H1 (cell line): ENCODE data around the gene FOXN1. TPM values are rescaled to one million over a fixed set of nuclear protein-coding genes. Genes with fewer than 3 reads are reported as not detected.
"Not testable (repeated sequence)": the region's sequence is repeated elsewhere in the genome, so short reads cannot be mapped to it uniquely, and the experiment has no call there.

ENCODE experiments used
- CTCF ChIA-PET: fragments of 300-600 bp; sonication (Branson Sonifier 250); formaldehyde crosslinking; loops from one replicate; lab custom pipeline; 2021; ENCODE audit not compliant: partially characterized antibody; lab: Charles Lee
- POLR2A ChIA-PET: fragments of 300-600 bp; sonication (Branson Sonifier 250); formaldehyde crosslinking; loops from one replicate; lab custom pipeline; 2021; ENCODE audit warnings: inconsistent platforms; ENCODE audit not compliant: partially characterized antibody; lab: Charles Lee
- DNase-seq, 2 experiments: peaks; one replicate each; pipeline versions ENCODE4 v3.0.0 to v3.0.0-alpha.2; 2010 to 2022; ENCODE audit warnings: low spot score in 2 of 2, low read depth in 1 of 2, mixed read lengths in 1 of 2
- FAIRE-seq: peaks from 2 replicates; lab custom pipeline; 2011; peaks lifted over from hg19 to GRCh38; lab: Jason Lieb, UNC
- H2AFZ ChIP-seq: 2 replicates; pipeline ENCODE4 v1.8.1; 2012; ENCODE audit warnings: low read length, inconsistent platforms
- H2AK5ac ChIP-seq: 2 replicates; pipeline ENCODE4 v1.6.1; 2013; ENCODE audit warnings: low read depth, low read length
- H2BK120ac ChIP-seq: replicated peaks from 2 replicates; pipeline ENCODE3; 2013; ENCODE audit warnings: low read depth, low read length, inconsistent platforms
- H2BK12ac ChIP-seq: 2 replicates; pipeline ENCODE4 v1.6.1; 2013; ENCODE audit warnings: low read depth, low read length
- H2BK15ac ChIP-seq: 2 replicates; pipeline ENCODE4 v1.6.1; 2013; ENCODE audit warnings: low read length
- H2BK20ac ChIP-seq: 2 replicates; pipeline ENCODE4 v1.6.1; 2013; ENCODE audit warnings: low read length
- H2BK5ac ChIP-seq: 2 replicates; pipeline ENCODE4 v1.6.1; 2013; ENCODE audit warnings: low read depth, low read length
- H3K14ac ChIP-seq: 2 replicates; pipeline ENCODE4 v1.6.1; 2013; ENCODE audit warnings: inconsistent platforms; ENCODE audit not compliant: insufficient read length
- H3K18ac ChIP-seq: 2 replicates; pipeline ENCODE4 v1.6.1; 2013; ENCODE audit warnings: low read length; ENCODE audit errors: extremely low read depth
- H3K23ac ChIP-seq: 2 replicates; pipeline ENCODE4 v1.6.1; 2013; ENCODE audit warnings: inconsistent platforms; ENCODE audit not compliant: insufficient read length
- H3K23me2 ChIP-seq: 2 replicates; pipeline ENCODE4 v1.6.1; 2013; ENCODE audit warnings: low read depth, low read length
- H3K27ac ChIP-seq: 2 replicates; pipeline ENCODE4 v1.6.1; 2011; ENCODE audit warnings: low read depth, low read length, inconsistent platforms
- H3K27me3 ChIP-seq, 4 experiments: replicated peaks in 1 of 4; 1 replicate in 1 of 4; 2 replicates in 3 of 4; pipeline versions ENCODE4 v1.6.1 to v1.8.1; 2011 to 2013; ENCODE audit warnings: low read length in 3 of 4, mild to moderate bottlenecking in 3 of 4, inconsistent platforms in 2 of 4, mixed read lengths in 2 of 4, moderate library complexity in 1 of 4; ENCODE audit not compliant: control insufficient read depth in 3 of 4, insufficient read depth in 3 of 4; ENCODE audit errors: extremely low read depth in 1 of 4
- H3K36me3 ChIP-seq, 4 experiments: 2 replicates each; pipeline versions ENCODE4 v1.6.1 to v1.8.1; 2011 to 2013; ENCODE audit warnings: mild to moderate bottlenecking in 4 of 4, low read length in 3 of 4, moderate library complexity in 2 of 4, control low read depth in 1 of 4, inconsistent platforms in 1 of 4; ENCODE audit not compliant: insufficient read depth in 4 of 4, control insufficient read depth in 2 of 4
- H3K4ac ChIP-seq: replicated peaks from 2 replicates; pipeline ENCODE3; 2013; ENCODE audit warnings: low read length, low read depth, mixed read lengths, inconsistent platforms; ENCODE audit not compliant: insufficient read length
- H3K4me1 ChIP-seq, 4 experiments: replicated peaks in 1 of 4; 1 replicate in 1 of 4; 2 replicates in 3 of 4; pipeline versions ENCODE4 v1.6.1 to v1.8.1; 2011 to 2013; ENCODE audit warnings: low read length in 3 of 4, inconsistent platforms in 2 of 4, mixed read lengths in 1 of 4; ENCODE audit not compliant: insufficient read depth in 4 of 4, control insufficient read depth in 3 of 4
- H3K4me2 ChIP-seq, 2 experiments: 2 replicates each; pipeline versions ENCODE4 v1.6.1 to v1.8.1; 2011 to 2013; ENCODE audit warnings: low read depth in 2 of 2, low read length in 2 of 2, control low read depth in 1 of 2, inconsistent platforms in 1 of 2, mild to moderate bottlenecking in 1 of 2; ENCODE audit not compliant: insufficient read depth in 1 of 2
- H3K4me3 ChIP-seq, 4 experiments: fragments of 200-600, 300-600 bp in 1 of 4; sonication (generic), shearing (Covaris generic), sonication (Bioruptor Twin) in 1 of 4; 2 replicates each; pipeline versions ENCODE4 v1.5.1 to v1.8.1; 2011 to 2016; ENCODE audit warnings: low read length in 4 of 4, low read depth in 3 of 4, control low read depth in 2 of 4, inconsistent platforms in 2 of 4, mild to moderate bottlenecking in 2 of 4, mixed read lengths in 1 of 4, moderate library complexity in 1 of 4; ENCODE audit not compliant: insufficient read depth in 2 of 4; ENCODE audit errors: extremely low read depth in 1 of 4
- H3K56ac ChIP-seq: replicated peaks from 2 replicates; pipeline ENCODE3; 2013; ENCODE audit warnings: low read depth, mild to moderate bottlenecking, mixed read lengths, low read length, inconsistent platforms; ENCODE audit not compliant: insufficient read length
- H3K79me1 ChIP-seq: 2 replicates; pipeline ENCODE4 v1.6.1; 2013; ENCODE audit warnings: low read depth, low read length, control low read depth
- H3K79me2 ChIP-seq, 2 experiments: 2 replicates each; pipeline versions ENCODE4 v1.6.1 to v1.8.1; 2012 to 2013; ENCODE audit warnings: low read length in 2 of 2, mild to moderate bottlenecking in 2 of 2, inconsistent platforms in 1 of 2; ENCODE audit not compliant: insufficient read depth in 2 of 2, control insufficient read depth in 1 of 2
- H3K9ac ChIP-seq, 4 experiments: replicated peaks in 1 of 4; 1 replicate in 1 of 4; 2 replicates in 3 of 4; pipeline versions ENCODE4 v1.6.1 to v1.8.1; 2011 to 2013; ENCODE audit warnings: low read depth in 3 of 4, low read length in 3 of 4, control low read depth in 2 of 4, mild to moderate bottlenecking in 2 of 4, moderate library complexity in 2 of 4, inconsistent platforms in 1 of 4; ENCODE audit errors: extremely low read depth in 1 of 4
- H3K9me3 ChIP-seq, 2 experiments: 2 replicates each; pipeline versions ENCODE4 v1.6.1 to v1.8.1; 2012 to 2013; ENCODE audit warnings: mild to moderate bottlenecking in 2 of 2, moderate library complexity in 2 of 2, control low read depth in 1 of 2, inconsistent platforms in 1 of 2, low read depth in 1 of 2, low read length in 1 of 2, mixed read lengths in 1 of 2; ENCODE audit not compliant: insufficient read depth in 2 of 2
- H4K20me1 ChIP-seq, 2 experiments: replicated peaks in 1 of 2; 2 replicates each; pipeline versions ENCODE3 to v1.8.1; 2011 to 2013; ENCODE audit warnings: inconsistent platforms in 2 of 2, low read length in 2 of 2, mild to moderate bottlenecking in 1 of 2; ENCODE audit not compliant: insufficient read depth in 2 of 2, control insufficient read depth in 1 of 2
- H4K5ac ChIP-seq: 2 replicates; pipeline ENCODE4 v1.6.1; 2013; ENCODE audit warnings: low read length, low read depth, mixed read lengths, inconsistent platforms; ENCODE audit not compliant: insufficient read length
- H4K8ac ChIP-seq: 2 replicates; pipeline ENCODE4 v1.8.0; 2013; ENCODE audit warnings: mild to moderate bottlenecking, moderate library complexity, low read length, inconsistent platforms; ENCODE audit not compliant: insufficient read depth; ENCODE audit errors: extremely low read depth
- H4K91ac ChIP-seq: replicated peaks from 2 replicates; pipeline ENCODE3; 2013; ENCODE audit warnings: low read length, mixed read lengths, inconsistent platforms; ENCODE audit not compliant: insufficient read length
- ATF2 ChIP-seq: IDR thresholded peaks from 2 replicates; pipeline ENCODE4 v1.6.1; 2012; ENCODE audit warnings: low read length, inconsistent platforms
- CBX5 ChIP-seq: fragments of 300-800, 300-1000 bp; sonication (generic); IDR thresholded peaks from 2 replicates; pipeline ENCODE4 v1.7.1; 2016; ENCODE audit warnings: antibody characterized with exemption, low read length, low read depth
- FOSL1 ChIP-seq: IDR thresholded peaks from 2 replicates; pipeline ENCODE4 v1.6.1; 2011; ENCODE audit warnings: mild to moderate bottlenecking, low read depth, low read length, moderate library complexity; ENCODE audit not compliant: insufficient read depth
- POLR2AphosphoS5 ChIP-seq: IDR thresholded peaks from 2 replicates; pipeline ENCODE4 v1.6.1; 2011; ENCODE audit warnings: low read depth, low read length
- POU5F1 ChIP-seq: IDR thresholded peaks from 2 replicates; pipeline ENCODE4 v1.6.1; 2011; ENCODE audit warnings: low read depth, mild to moderate bottlenecking, low read length, moderate library complexity
- SIN3A ChIP-seq, 2 experiments: IDR thresholded peaks in 1 of 2; conservative IDR thresholded peaks in 1 of 2; 2 replicates each; pipeline ENCODE4 v1.6.1; 2011 to 2012; ENCODE audit warnings: low read length in 2 of 2, improper control_type of control experiment in 1 of 2, low read depth in 1 of 2, mild to moderate bottlenecking in 1 of 2
- SP2 ChIP-seq: IDR thresholded peaks from 2 replicates; pipeline ENCODE4 v1.6.1; 2012; ENCODE audit warnings: mild to moderate bottlenecking, low read length, inconsistent platforms
- TAF7 ChIP-seq: optimal IDR thresholded peaks from 2 replicates; pipeline ENCODE3; 2011; ENCODE audit warnings: low read depth, mild to moderate bottlenecking, inconsistent platforms, low read length, moderate library complexity, borderline replicate concordance
- TBP ChIP-seq: IDR thresholded peaks from 2 replicates; pipeline ENCODE4 v1.6.1; 2011; ENCODE audit warnings: low read depth, low read length, improper control_type of control experiment
- YY1 ChIP-seq: IDR thresholded peaks from 2 replicates; pipeline ENCODE4 v1.6.1; 2011; ENCODE audit warnings: low read depth, mild to moderate bottlenecking, low read length
- WGBS, 2 experiments: shearing (Covaris generic) in 1 of 2; methylation state at CpG; one replicate each; pipeline versions ENCODE4 v1.1.6 to v1.1.7; 2013 to 2015; ENCODE audit warnings: low lambda C conversion rate in 2 of 2, mixed read lengths in 2 of 2, inconsistent platforms in 1 of 2, low coverage in 1 of 2, missing lambda C conversion rate in 1 of 2; ENCODE audit not compliant: insufficient replicate concordance in 2 of 2, insufficient coverage in 1 of 2, insufficient read length in 1 of 2; ENCODE audit errors: extremely low coverage in 1 of 2, missing lambda C conversion rate in 1 of 2; 5-methylcytosine and 5-hydroxymethylcytosine counted together
- polyA plus RNA-seq, 7 experiments: library from polyadenylated mRNA; depleted of rRNA in 3 of 7; stranded (reverse) in 5 of 7; unstranded in 2 of 7; fragments of >200 nt in 5 of 7; fragments of 200-250 nt in 2 of 7; gene quantifications; 1 replicate in 5 of 7; 2 replicates in 1 of 7; 4 replicates in 1 of 7; pipeline versions ENCODE4 v1.2.1 to v1.2.3, GENCODE V29; 2011 to 2013; ENCODE audit warnings: missing spikeins in 2 of 7, mixed read lengths in 2 of 7
- total RNA-seq: library from RNA; stranded (reverse); fragmentation: NEBNext Ultra II Directional; extraction: Animal tissue kit (Norgen Biotek cat#: 25700); gene quantifications from 2 replicates; pipeline ENCODE4 v1.2.1, GENCODE V29; 2021

Gene FOXN1
- total and polyA plus RNA-seq, 2 of the 8 experiments (the other 6 are each of a cell fraction or from before 2014, with no cell fraction given), result not detected

DNA sequence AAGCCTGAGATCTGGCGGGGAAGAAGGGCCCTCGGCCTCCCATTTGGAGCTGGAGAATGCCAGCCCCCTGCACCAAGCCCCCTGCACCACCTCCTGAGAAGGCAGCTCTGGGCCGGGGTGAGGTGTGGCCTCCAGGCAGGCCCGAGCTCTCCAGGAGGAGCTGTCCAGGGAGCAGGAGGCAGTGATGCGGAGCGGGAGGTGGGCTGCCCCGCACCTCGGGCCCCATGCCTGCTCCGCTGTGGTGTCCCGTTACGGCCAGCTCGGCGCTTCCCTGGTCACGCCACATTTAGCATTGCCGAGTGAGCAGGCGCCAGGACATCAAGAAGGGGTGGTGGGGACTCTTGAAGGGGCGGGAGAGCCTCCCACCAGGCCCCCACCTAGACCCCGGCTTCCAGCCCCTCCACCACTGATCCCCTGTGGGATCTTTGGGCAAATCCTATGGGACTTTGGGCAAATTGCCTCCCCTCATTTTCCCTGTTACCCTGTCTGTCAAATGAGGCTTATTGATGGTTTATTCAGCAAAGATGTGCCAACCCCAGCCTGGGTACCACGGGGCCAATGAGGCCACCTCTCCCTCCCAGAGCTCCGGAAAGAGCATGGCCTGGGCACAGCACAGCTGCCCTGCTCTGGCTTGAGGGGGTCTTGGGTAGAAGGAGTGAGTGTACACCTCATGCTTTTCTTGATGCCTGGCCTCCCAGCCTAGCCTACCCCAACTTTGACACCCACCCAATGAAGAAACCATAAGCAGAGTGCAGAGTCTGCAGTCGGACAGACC lies 15.3 kb downstream of the FOXN1 start (continued):
- no peak for TF ChIP-seq ATF2
- TF ChIP-seq YY1, result no peak
- TF ChIP-seq POU5F1, result no peak
- TF ChIP-seq SIN3A (conservative IDR thresholded peaks at IDR 0.05 in 1 of 2, IDR thresholded peaks at IDR 0.05 in 1 of 2; ENCODE audit: low read depth in 1 of 2, low read length in 2 of 2), result no peak
- TF ChIP-seq TBP, result no peak
- no peak for TF ChIP-seq SP2
- TF ChIP-seq FOSL1, result no peak
- no peak for TF ChIP-seq CBX5
- no peak for TF ChIP-seq TAF7
- no peak for TF ChIP-seq POLR2AphosphoS5

DNA sequence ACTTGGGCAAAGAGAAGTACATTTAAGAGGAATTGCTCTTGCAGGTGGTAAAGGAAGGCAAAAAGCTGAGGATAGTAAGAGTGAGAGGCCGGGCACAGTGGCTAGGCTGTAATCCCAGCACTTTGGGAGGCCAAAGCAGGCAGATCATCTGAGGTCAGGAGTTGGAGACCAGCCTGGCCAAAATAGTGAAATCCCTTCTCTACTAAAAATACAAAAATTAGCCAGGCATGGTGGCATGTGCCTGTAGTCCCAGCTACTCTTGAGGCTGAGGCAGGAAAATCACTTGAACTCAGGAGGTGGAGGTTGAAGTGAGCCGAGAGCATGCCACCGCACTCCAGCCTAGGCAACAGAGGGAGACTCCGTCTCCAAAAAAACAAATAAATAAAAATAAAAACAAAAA lies 16.1 kb downstream of the FOXN1 start:
- H2AFZ ChIP-seq, H4K8ac ChIP-seq, H2BK12ac ChIP-seq, FAIRE-seq, H3K4me2 ChIP-seq, H2BK15ac ChIP-seq, H3K23me2 ChIP-seq, H3K9me3 ChIP-seq, H3K56ac ChIP-seq, DNase-seq, H2BK120ac ChIP-seq, H2AK5ac ChIP-seq, H2BK20ac ChIP-seq, H3K79me1 ChIP-seq, H3K23ac ChIP-seq, H2BK5ac ChIP-seq, H3K79me2 ChIP-seq, H4K91ac ChIP-seq, H3K4me3 ChIP-seq, H4K5ac ChIP-seq, H3K14ac ChIP-seq, H3K36me3 ChIP-seq, H3K27ac ChIP-seq, H3K9ac ChIP-seq, H4K20me1 ChIP-seq, H3K4ac ChIP-seq, H3K27me3 ChIP-seq, H3K18ac ChIP-seq: not testable (repeated sequence)
- ChIA-PET POLR2A (interaction anchor here (1.5 kb wide), 1 partner anchor 19 kb away, joined by 5 read pairs; no protein-coding TSS in a partner anchor), CTCF (interaction anchor here (3.0 to 5.0 kb wide), 4 partner anchors 14 to 27 kb away, joined by 13 to 35 read pairs (median 23); no protein-coding TSS in a partner anchor)
- 92% methylated on average over 4 of the region's 4 CpGs; no CpG with 5 or more reads in 1 of the 2 experiments for WGBS, 2 experiments
- peaks cover 0 to 15% (median 4%) of the 10 kb centered on the region in 4 experiments; a peak in 3 of 7 replicates for H3K4me1 ChIP-seq
